ENCODE measurements around the gene KSR1. TPM values are rescaled to one million over a fixed set of nuclear protein-coding genes. Genes with fewer than 3 reads are reported as not detected.

The KSR1 gene
- total RNA-seq, 8 experiments from 2014 or later, result 11.2 to 34.1 (median 17.6) TPM

DNA sequence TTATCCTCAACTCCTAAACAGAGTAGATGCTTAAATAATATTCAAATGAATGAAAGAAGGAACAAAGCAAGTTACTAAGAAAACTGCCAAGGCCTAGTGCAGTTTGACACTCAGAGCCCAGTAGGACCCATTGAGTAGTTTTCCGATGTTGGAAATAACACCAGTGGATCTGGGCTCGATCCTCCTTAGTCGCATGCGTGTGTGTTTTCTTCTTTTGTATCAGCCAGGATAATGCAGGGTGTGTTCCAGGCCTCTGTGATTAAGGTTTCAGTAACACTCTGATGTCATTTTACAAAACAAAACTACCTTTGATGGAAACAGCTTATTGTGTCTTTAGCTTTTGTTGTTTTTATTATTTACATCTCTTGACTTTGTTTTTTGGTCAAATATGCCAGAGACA is 24.5 kb downstream of the KSR1 start:
- WGBS, 10 experiments, result 67 to 100% (median 93%) methylated on average over 1 to 4 of the region's 4 CpGs; no CpG with 5 or more reads in 5 of the 10 experiments
- no peak for ATAC-seq (replicated peaks in 6 of 8)
- Histone ChIP-seq H3K4me1 (replicated peaks in 1 of 2) (peaks cover 7% of the 10 kb centered on the region in 2 donors), H3K4me3 (no peak overlapping the region), H3K27ac (no peak overlapping the region)
- in situ Hi-C loops (cut with MboI; ENCODE audit: low pct_unique_long_range_greater_than_20kb in 2 of 9, low sequenced_read_pairs in 9 of 9, unreplicated experiment in 9 of 9), result no loop called here

GRCh38 chr17:27481327-27481726 is 25.1 kb downstream of the KSR1 start:
- no peak for ATAC-seq (replicated peaks in 6 of 8)
- no peak overlapping the region for H3K4me3 ChIP-seq
- H3K4me1 ChIP-seq (replicated peaks in 1 of 2), result peaks cover 7 to 10% of the 10 kb centered on the region in 2 donors
- in situ Hi-C loops (cut with MboI; ENCODE audit: low pct_unique_long_range_greater_than_20kb in 2 of 9, low sequenced_read_pairs in 9 of 9, unreplicated experiment in 9 of 9), result no loop called here
- 65 to 100% (median 84%) methylated on average over 2 to 4 of the region's 4 CpGs; no CpG with 5 or more reads in 4 of the 10 experiments for WGBS, 10 experiments
- no peak overlapping the region for H3K27ac ChIP-seq

DNA sequence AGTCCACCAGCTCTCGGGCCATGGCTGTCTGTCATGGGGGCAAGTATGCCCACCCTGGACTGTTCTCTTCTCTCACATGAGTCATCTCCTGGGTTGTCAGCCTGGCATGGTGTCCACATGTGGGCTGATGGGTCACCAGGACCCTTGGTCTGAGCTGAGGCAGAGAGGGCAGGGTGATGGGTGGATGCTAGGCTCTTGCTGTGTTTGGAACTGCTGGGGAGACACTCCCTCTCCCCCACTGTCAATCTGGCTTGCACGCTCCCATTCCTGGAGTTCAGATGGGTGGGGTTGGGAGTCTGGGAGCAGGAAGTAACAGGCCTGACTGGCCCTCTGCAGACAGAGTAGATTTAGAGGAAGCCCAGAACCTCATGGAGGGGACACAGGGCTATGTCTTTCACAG is 28.9 kb downstream of the KSR1 start:
- Histone ChIP-seq H3K4me3 (no peak overlapping the region), H3K27ac (no peak overlapping the region), H3K4me1 (replicated peaks in 1 of 2) (peaks cover 10 to 17% of the 10 kb centered on the region in 2 donors)
- in situ Hi-C loops (cut with MboI; ENCODE audit: low pct_unique_long_range_greater_than_20kb in 2 of 9, low sequenced_read_pairs in 9 of 9, unreplicated experiment in 9 of 9), result no loop called here
- peak in 3 of 8 experiments; percentile 35 to 73 (median 54) for ATAC-seq (replicated peaks in 6 of 8)
- WGBS, 10 experiments, result 0 to 80% (median 80%) methylated on average over 1 of the region's 2 CpGs; no CpG with 5 or more reads in 5 of the 10 experiments

DNA sequence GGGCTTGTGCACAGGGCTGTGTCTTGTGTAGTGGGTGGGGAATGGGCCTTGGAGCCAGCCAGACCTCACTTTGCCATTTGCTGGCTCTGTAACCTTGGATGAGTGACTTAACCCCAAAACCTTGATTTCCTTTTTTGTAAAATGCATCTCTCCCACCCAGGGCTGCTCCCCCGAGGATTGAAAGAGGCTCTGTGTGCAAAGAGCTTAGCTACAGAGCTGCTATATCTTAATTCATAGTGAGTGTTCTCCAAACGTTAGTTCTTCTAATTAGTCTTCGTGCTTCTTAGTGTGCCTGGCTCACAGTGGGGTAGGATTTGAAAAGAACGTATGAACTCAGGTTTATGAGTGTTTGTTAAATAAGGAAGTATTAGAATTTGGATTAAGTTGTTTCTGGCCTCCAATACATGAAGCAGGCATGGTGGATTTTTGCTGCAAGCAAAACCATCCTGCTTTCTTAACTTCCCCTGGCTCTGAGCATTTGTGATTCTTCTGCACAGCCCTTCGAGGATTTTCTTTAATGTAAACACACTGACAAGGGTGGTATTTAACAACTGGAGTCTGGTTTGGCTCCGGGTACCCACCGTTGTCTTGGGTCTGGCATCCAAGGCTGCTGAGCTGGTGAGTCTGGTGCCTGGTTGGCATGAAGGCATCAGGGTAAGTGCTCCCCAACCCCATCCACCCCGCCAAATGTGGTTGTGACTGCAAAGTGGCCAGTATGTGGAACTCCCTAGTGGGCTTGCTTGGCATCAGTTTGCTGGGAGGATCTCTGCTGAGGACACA is 29.7 kb downstream of the KSR1 start:
- 40 to 100% (median 81%) methylated on average over 1 to 8 of the region's 8 CpGs for WGBS, 10 experiments
- no peak for ATAC-seq (replicated peaks in 6 of 8)
- in situ Hi-C loops (cut with MboI; ENCODE audit: low pct_unique_long_range_greater_than_20kb in 2 of 9, low sequenced_read_pairs in 9 of 9, unreplicated experiment in 9 of 9), result no loop called here
- no peak overlapping the region for H3K27ac ChIP-seq
- peaks cover 16 to 23% of the 10 kb centered on the region in 2 donors for H3K4me1 ChIP-seq (replicated peaks in 1 of 2)
- no peak overlapping the region for H3K4me3 ChIP-seq

DNA sequence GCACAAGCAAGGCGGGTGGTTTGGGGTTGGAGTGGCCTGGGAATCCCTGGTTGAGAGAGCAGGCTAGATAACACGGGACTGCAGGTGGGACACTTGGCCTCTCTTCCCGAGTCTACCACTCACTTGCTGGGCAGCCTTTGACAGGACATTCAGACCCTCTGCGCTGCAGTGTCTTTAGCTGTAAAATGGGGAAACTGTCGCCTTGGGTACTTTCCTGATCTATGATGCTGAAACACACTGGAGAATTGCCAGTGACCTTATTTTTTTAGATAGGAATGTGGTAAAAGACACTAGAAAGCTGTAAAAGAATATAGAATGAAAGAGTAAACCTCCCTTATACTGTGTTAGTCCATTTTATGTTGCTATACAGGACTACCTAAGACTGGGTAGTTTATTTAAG is 30.5 kb downstream of the KSR1 start:
- in situ Hi-C loops (cut with MboI; ENCODE audit: low pct_unique_long_range_greater_than_20kb in 2 of 9, low sequenced_read_pairs in 9 of 9, unreplicated experiment in 9 of 9), result no loop called here
- no peak overlapping the region for H3K4me3 ChIP-seq
- 60 to 93% (median 89%) methylated on average over 1 to 4 of the region's 5 CpGs; no CpG with 5 or more reads in 3 of the 10 experiments for WGBS, 10 experiments
- H3K27ac ChIP-seq, result no peak overlapping the region
- H3K4me1 ChIP-seq (replicated peaks in 1 of 2), result peaks cover 25 to 31% of the 10 kb centered on the region in 2 donors
- ATAC-seq (replicated peaks in 6 of 8), result no peak

DNA sequence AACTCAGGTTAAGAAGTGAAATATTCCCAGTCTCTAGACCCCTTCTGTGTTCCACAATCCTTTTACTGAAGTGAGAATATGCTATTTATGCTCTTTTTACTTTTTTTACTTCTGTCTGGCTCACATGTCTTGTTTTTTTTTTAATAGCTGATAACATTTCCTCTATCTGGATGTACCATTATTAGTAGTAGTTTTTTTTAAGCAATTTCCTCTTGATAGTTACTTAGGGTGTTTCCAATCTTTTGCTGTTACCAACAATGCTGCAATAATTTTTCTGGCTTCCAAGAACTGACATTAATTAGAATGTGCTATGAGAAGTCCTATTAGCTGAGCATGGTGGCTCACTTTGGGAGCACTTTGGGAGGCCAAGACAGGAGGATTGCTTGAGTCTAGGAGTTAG is 32.0 kb downstream of the KSR1 start:
- Histone ChIP-seq H3K4me1 (replicated peaks in 1 of 2) (peaks cover 37 to 39% of the 10 kb centered on the region in 2 donors), H3K4me3 (no peak overlapping the region), H3K27ac (no peak overlapping the region)
- ATAC-seq (replicated peaks in 6 of 8), result no peak
- in situ Hi-C loops (cut with MboI; ENCODE audit: low pct_unique_long_range_greater_than_20kb in 2 of 9, low sequenced_read_pairs in 9 of 9, unreplicated experiment in 9 of 9), result no loop called here

- Histone ChIP-seq H3K4me1 (replicated peaks in 1 of 2) (peaks cover 47 to 48% of the 10 kb centered on the region in 2 donors), H3K27ac (no peak overlapping the region), H3K4me3 (no peak overlapping the region)
- 0 to 82% (median 20%) methylated on average over 2 to 3 of the region's 7 CpGs; no CpG with 5 or more reads in 1 of the 10 experiments for WGBS, 10 experiments
- peak in 5 of 8 experiments; percentile 23 to 99 (median 84) for ATAC-seq (replicated peaks in 6 of 8)
- in situ Hi-C loops (cut with MboI; ENCODE audit: low pct_unique_long_range_greater_than_20kb in 2 of 9, low sequenced_read_pairs in 9 of 9, unreplicated experiment in 9 of 9), result no loop called here
Measured at GRCh38 chr17:27489045-27489715, 32.9 kb downstream of the KSR1 start.

DNA sequence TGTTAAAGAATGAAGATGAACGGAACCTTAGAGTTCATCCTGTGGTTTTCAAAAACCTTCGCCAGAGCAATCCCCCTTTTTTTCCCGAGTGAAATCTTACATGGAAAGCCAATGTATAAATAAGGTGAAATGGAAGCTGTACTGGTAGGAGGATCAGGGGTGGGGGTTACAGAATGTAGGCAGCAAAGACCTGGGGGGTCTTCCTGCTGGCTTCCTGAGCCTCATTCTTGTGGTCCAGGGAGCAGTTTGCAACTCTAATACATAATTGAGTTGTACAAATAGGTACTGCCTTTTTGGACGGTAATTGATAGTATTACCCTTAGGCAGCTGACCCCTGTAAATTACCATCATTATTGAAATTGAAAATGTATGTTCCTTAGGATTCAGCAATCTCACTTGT is 34.1 kb downstream of the KSR1 start:
- in situ Hi-C loops (cut with MboI; ENCODE audit: low pct_unique_long_range_greater_than_20kb in 2 of 9, low sequenced_read_pairs in 9 of 9, unreplicated experiment in 9 of 9), result loop anchor here in 1 of 9 experiments (10.0 kb wide), 1 partner anchor 104 kb away; no protein-coding TSS in a partner anchor
- no peak overlapping the region for H3K4me3 ChIP-seq
- no peak for ATAC-seq (replicated peaks in 6 of 8)
- WGBS, 10 experiments, result 73 to 100% (median 85%) methylated on average over 1 to 4 of the region's 4 CpGs; no CpG with 5 or more reads in 2 of the 10 experiments
- H3K4me1 ChIP-seq (replicated peaks in 1 of 2), result peaks cover 59 to 60% of the 10 kb centered on the region in 2 donors
- no peak overlapping the region for H3K27ac ChIP-seq

- H3K27ac ChIP-seq, result peak overlapping the region; percentile 32 to 69
- in situ Hi-C loops (cut with MboI; ENCODE audit: low pct_unique_long_range_greater_than_20kb in 2 of 9, low sequenced_read_pairs in 9 of 9, unreplicated experiment in 9 of 9), result loop anchor here in 1 of 9 experiments (10.0 kb wide), 1 partner anchor 103 kb away; no protein-coding TSS in a partner anchor
- WGBS, 10 experiments, result 0 to 90% (median 10%) methylated on average over 1 to 6 of the region's 12 CpGs; no CpG with 5 or more reads in 1 of the 10 experiments
- H3K4me3 ChIP-seq, result no peak overlapping the region
- H3K4me1 ChIP-seq (replicated peaks in 1 of 2), result peaks cover 70 to 73% of the 10 kb centered on the region in 2 donors
- peak in 6 of 8 experiments; percentile 12 to 91 (median 80) for ATAC-seq (replicated peaks in 6 of 8)
Measured at GRCh38 chr17:27491713-27492190, 35.5 kb downstream of the KSR1 start.

- in situ Hi-C loops (cut with MboI; ENCODE audit: low pct_unique_long_range_greater_than_20kb in 2 of 9, low sequenced_read_pairs in 9 of 9, unreplicated experiment in 9 of 9), result loop anchor here in 1 of 9 experiments (10.0 kb wide), 1 partner anchor 102 kb away; no protein-coding TSS in a partner anchor
- Histone ChIP-seq H3K4me1 (replicated peaks in 1 of 2) (peaks cover 74 to 76% of the 10 kb centered on the region in 2 donors), H3K4me3 (no peak overlapping the region), H3K27ac (peak overlapping the region in 1 of 2 donors; percentile 69)
- ATAC-seq (replicated peaks in 6 of 8), result no peak
- WGBS, 10 experiments, result 70 to 100% (median 83%) methylated on average over 2 to 3 of the region's 3 CpGs; no CpG with 5 or more reads in 6 of the 10 experiments
Measured at GRCh38 chr17:27492470-27492869, 36.2 kb downstream of the KSR1 start.

- peaks cover 74 to 76% of the 10 kb centered on the region in 2 donors for H3K4me1 ChIP-seq (replicated peaks in 1 of 2)
- in situ Hi-C loops (cut with MboI; ENCODE audit: low pct_unique_long_range_greater_than_20kb in 2 of 9, low sequenced_read_pairs in 9 of 9, unreplicated experiment in 9 of 9), result loop anchor here in 1 of 9 experiments (10.0 kb wide), 1 partner anchor 102 kb away; no protein-coding TSS in a partner anchor
- no peak for ATAC-seq (replicated peaks in 6 of 8)
- H3K27ac ChIP-seq, result no peak overlapping the region
- WGBS, 10 experiments, result 0 to 71% (median 54%) methylated on average over 1 to 3 of the region's 4 CpGs; no CpG with 5 or more reads in 1 of the 10 experiments
- H3K4me3 ChIP-seq, result no peak overlapping the region
Measured at GRCh38 chr17:27493088-27493487, 36.8 kb downstream of the KSR1 start.

DNA sequence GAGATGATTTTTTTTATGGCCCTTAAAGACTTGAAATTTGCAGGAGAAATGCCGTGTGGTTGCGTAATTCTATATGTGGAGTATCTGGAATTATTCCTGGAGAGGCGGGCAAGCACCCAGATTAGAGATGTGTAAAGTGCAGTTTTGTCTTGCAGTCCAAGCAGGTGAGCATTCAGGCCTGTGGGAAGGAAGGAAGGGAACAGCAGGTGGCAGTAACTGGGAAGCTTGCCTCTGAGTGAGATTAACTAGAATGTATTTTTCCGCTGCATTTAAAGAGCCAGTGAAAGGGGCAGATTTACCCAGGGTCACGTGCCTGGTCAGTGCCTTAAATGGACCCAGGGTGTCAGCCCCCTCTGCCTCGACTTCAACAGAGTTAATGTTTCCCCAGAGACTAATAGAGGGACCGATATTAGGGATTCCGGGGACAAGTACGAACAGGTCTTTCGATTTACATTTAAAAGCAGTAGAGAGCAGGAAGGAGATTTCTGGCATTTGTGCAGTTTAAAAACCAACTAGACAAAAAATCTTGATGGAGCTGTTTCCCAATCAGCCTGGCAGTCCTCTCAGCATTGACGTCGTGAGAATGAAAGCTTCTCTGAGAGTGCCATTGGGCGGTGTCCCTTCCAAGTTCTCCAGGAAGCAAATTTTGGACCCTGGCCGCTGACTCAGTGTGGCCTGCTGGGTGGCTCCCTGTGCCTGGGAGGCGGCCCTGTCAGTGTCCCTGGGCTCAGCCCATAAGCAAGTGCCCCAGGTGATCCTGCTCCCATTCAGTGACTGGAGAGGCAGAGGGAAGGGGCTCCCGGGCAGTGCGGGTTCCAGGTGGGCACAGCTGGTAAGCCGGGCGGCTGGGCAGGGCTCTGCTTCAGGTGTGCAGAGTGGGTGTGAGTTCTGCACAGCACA is 38.2 kb downstream of the KSR1 start:
- in situ Hi-C loops (cut with MboI; ENCODE audit: low pct_unique_long_range_greater_than_20kb in 2 of 9, low sequenced_read_pairs in 9 of 9, unreplicated experiment in 9 of 9), result loop anchor here in 1 of 9 experiments (10.0 kb wide), 1 partner anchor 100 kb away; no protein-coding TSS in a partner anchor

More for the DNA sequence above, 38.2 kb downstream of the KSR1 start:
- Histone ChIP-seq H3K27ac (peak overlapping the region in 1 of 2 donors; percentile 62), H3K4me3 (no peak overlapping the region), H3K4me1 (replicated peaks in 1 of 2) (peaks cover 68 to 71% of the 10 kb centered on the region in 2 donors)
- 10 to 47% (median 23%) methylated on average over 2 to 10 of the region's 19 CpGs for WGBS, 10 experiments
- peak; percentile 54 to 88 (median 74) for ATAC-seq (replicated peaks in 6 of 8)
